Testis (tissue), 2 donors: ENCODE data around the gene NEURL1B.

Experiments used
- CTCF ChIP-seq, 3 experiments: fragments of 450-650 bp in 2 of 3; fragments of 200-600 bp in 1 of 3; sonication (generic) in 1 of 3; IDR thresholded peaks; one replicate each; pipeline ENCODE4 v1.5.1; 2016 to 2019; ENCODE audit warnings: antibody characterized with exemption in 3 of 3, mild to moderate bottlenecking in 2 of 3, moderate library complexity in 1 of 3
- POLR2A ChIP-seq: fragments of 450-650 bp; IDR thresholded peaks from one replicate; pipeline ENCODE4 v1.6.1; 2017; ENCODE audit warnings: antibody characterized with exemption, mild to moderate bottlenecking, moderate library complexity

- TF ChIP-seq CTCF (IDR thresholded peaks at IDR 0.05) (no peak), POLR2A (no peak)
Measured at GRCh38 chr5:172685091-172685490, 44.0 kb downstream of the NEURL1B start.
